H1 (cell line): ENCODE measurements around the gene TSHZ2. TPM values are rescaled to one million over a fixed set of nuclear protein-coding genes. Genes with fewer than 3 reads are reported as not detected.

Experiments
- CHD1 ChIP-seq: IDR thresholded peaks from 2 replicates; pipeline ENCODE4 v1.6.1; 2012; ENCODE audit warnings: low read depth, low read length, improper control_type of control experiment
- polyA plus RNA-seq, 7 experiments: library from polyadenylated mRNA; depleted of rRNA in 3 of 7; stranded (reverse) in 5 of 7; unstranded in 2 of 7; fragments of >200 nt in 5 of 7; fragments of 200-250 nt in 2 of 7; gene quantifications; 1 replicate in 5 of 7; 2 replicates in 1 of 7; 4 replicates in 1 of 7; pipeline versions ENCODE4 v1.2.1 to v1.2.3, GENCODE V29; 2011 to 2013; ENCODE audit warnings: missing spikeins in 2 of 7, mixed read lengths in 2 of 7
- total RNA-seq: library from RNA; stranded (reverse); fragmentation: NEBNext Ultra II Directional; extraction: Animal tissue kit (Norgen Biotek cat#: 25700); gene quantifications from 2 replicates; pipeline ENCODE4 v1.2.1, GENCODE V29; 2021
- TF ChIP-seq, protein P1 (sequence below): IDR thresholded peaks from 2 replicates; pipeline ENCODE4 v1.6.1; 2012; ENCODE audit warnings: low read length, inconsistent platforms

Gene TSHZ2
- total and polyA plus RNA-seq, 2 of the 8 experiments (the other 6 are each of a cell fraction or from before 2014, with no cell fraction given): 0.14 to 0.30 TPM

DNA sequence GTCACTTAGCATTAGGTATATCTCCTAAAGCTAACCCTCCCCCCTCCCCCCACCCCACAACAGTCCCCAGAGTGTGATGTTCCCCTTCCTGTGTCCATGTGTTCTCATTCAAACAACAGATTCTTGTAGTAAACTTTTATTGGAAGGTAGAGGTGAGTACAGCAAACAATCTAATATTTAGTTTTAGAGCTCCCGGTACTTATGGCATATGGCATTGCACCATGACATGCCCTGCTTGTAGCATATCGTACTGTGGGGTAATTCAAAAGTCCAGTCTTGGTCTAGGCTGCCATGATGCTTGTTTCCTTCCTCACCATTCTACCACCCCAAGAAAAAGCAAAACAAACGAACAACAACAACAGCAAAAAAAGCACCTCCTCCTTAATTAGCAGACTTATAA, 332.0 kb downstream of the TSHZ2 start (continued):
- TF ChIP-seq CHD1: no peak
- TF ChIP-seq, protein P1, sequence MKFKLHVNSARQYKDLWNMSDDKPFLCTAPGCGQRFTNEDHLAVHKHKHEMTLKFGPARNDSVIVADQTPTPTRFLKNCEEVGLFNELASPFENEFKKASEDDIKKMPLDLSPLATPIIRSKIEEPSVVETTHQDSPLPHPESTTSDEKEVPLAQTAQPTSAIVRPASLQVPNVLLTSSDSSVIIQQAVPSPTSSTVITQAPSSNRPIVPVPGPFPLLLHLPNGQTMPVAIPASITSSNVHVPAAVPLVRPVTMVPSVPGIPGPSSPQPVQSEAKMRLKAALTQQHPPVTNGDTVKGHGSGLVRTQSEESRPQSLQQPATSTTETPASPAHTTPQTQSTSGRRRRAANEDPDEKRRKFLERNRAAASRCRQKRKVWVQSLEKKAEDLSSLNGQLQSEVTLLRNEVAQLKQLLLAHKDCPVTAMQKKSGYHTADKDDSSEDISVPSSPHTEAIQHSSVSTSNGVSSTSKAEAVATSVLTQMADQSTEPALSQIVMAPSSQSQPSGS: no peak
